CD4-positive, alpha-beta memory T cell (primary cell): ENCODE results near the gene KCNAB2. TPM values are rescaled to one million over a fixed set of nuclear protein-coding genes. Genes with fewer than 3 reads are reported as not detected.
A peak's percentile ranks its signal among the peaks of the same experiment; 100 is the strongest.
"Not testable (repeated sequence)": the region's sequence is repeated elsewhere in the genome, so short reads cannot be mapped to it uniquely, and the experiment has no call there.

Experiments used
- CTCF ChIA-PET: fragments of 350-600 bp; sonication (Branson Sonifier 250); formaldehyde crosslinking; loops from one replicate; lab custom pipeline; 2021; ENCODE audit warnings: inconsistent platforms; ENCODE audit not compliant: partially characterized antibody; lab: Charles Lee
- POLR2A ChIA-PET: fragments of 350-600 bp; sonication (Branson Sonifier 250); formaldehyde crosslinking; loops from one replicate; lab custom pipeline; 2021; ENCODE audit not compliant: partially characterized antibody; lab: Charles Lee
- DNase-seq, 5 donors: peaks; one replicate each; pipeline versions ENCODE4 v3.0.0 to v3.0.0-alpha.2; 2020 to 2022; ENCODE audit warnings: mixed read lengths in 1 of 5
- H3K27ac ChIP-seq: one replicate; pipeline ENCODE4 v1.7.0; 2013; ENCODE audit warnings: low read depth, low read length
- H3K27me3 ChIP-seq: 2 replicates; pipeline ENCODE4 v1.7.0; 2013; ENCODE audit warnings: mild to moderate bottlenecking, low read length, moderate library complexity; ENCODE audit not compliant: insufficient read depth
- H3K36me3 ChIP-seq: 2 replicates; pipeline ENCODE4 v1.7.0; 2013; ENCODE audit warnings: mild to moderate bottlenecking, low read length, moderate library complexity; ENCODE audit not compliant: insufficient read depth
- H3K4me1 ChIP-seq: 2 replicates; pipeline ENCODE4 v1.7.0; 2013; ENCODE audit warnings: mild to moderate bottlenecking, low read length, moderate library complexity; ENCODE audit not compliant: insufficient read depth
- H3K4me3 ChIP-seq, 2 donors: one replicate each; pipeline ENCODE4 v1.7.0; 2013; ENCODE audit warnings: low read length in 2 of 2, mild to moderate bottlenecking in 1 of 2
- H3K9me3 ChIP-seq, 2 donors: one replicate each; pipeline ENCODE4 v1.7.0; 2013; ENCODE audit warnings: low read length in 2 of 2, control low read depth in 1 of 2; ENCODE audit not compliant: control insufficient read depth in 1 of 2
- H3K27ac Mint-ChIP-seq, 7 donors: one replicate each; pipeline ENCODE4 v1.8.0; 2020 to 2021; ENCODE audit warnings: mixed read lengths in 7 of 7, mild to moderate bottlenecking in 6 of 7, inconsistent platforms in 3 of 7, moderate library complexity in 3 of 7
- H3K27me3 Mint-ChIP-seq, 2 donors: one replicate each; pipeline ENCODE4 v1.8.0; 2020 to 2021; ENCODE audit warnings: mixed read lengths in 2 of 2
- H3K36me3 Mint-ChIP-seq, 2 donors: one replicate each; pipeline ENCODE4 v1.8.0; 2020 to 2021; ENCODE audit warnings: mixed read lengths in 2 of 2, inconsistent platforms in 1 of 2, mild to moderate bottlenecking in 1 of 2
- H3K4me1 Mint-ChIP-seq, 4 donors: one replicate each; pipeline ENCODE4 v1.8.0; 2020 to 2021; ENCODE audit warnings: mixed read lengths in 4 of 4, mild to moderate bottlenecking in 1 of 4
- H3K4me3 Mint-ChIP-seq, 8 donors: one replicate each; pipeline ENCODE4 v1.8.0; 2020 to 2021; ENCODE audit warnings: mixed read lengths in 8 of 8, mild to moderate bottlenecking in 7 of 8, moderate library complexity in 6 of 8, inconsistent platforms in 3 of 8
- H3K9me3 Mint-ChIP-seq, 8 donors: one replicate each; pipeline ENCODE4 v1.8.0; 2020 to 2021; ENCODE audit warnings: mixed read lengths in 8 of 8, mild to moderate bottlenecking in 5 of 8, inconsistent platforms in 3 of 8, moderate library complexity in 1 of 8
- intact Hi-C: fragments of 100-400 bp; cut with micrococcal nuclease; formaldehyde crosslinking; loops from one replicate; pipeline ENCODE4 v1.15.1; 2023
- polyA plus RNA-seq, 2 donors: library from polyadenylated mRNA; unstranded; fragments of 300-500 nt; fragmentation: Illumina TruSeq; gene quantifications; one replicate each; pipeline ENCODE4 v1.2.3, GENCODE V29; 2021
- total RNA-seq, 2 experiments: library from RNA; stranded (reverse); gene quantifications; one replicate each; pipeline ENCODE4 v1.2.3, GENCODE V29; 2021

The KCNAB2 gene
- total and polyA plus RNA-seq, 4 experiments from 2014 or later: 20.9 to 197 (median 121) TPM

GRCh38 chr1:6071219-6071618 lies 25.5 kb downstream of the KCNAB2 start:
- H3K4me1 Mint-ChIP-seq: peaks cover 0 to 5% (median 2%) of the 10 kb centered on the region in 4 donors
- ChIA-PET CTCF (no interaction called here), POLR2A (no interaction called here)
- Histone ChIP-seq H3K9me3 (no peaks in the 10 kb centered on the region), H3K27me3 (no peaks in the 10 kb centered on the region), H3K4me3 (no peak overlapping the region), H3K4me1 (no peaks in the 10 kb centered on the region), H3K27ac (no peak overlapping the region), H3K36me3 (peaks cover 53% of the 10 kb centered on the region)
- peaks cover 15 to 42% of the 10 kb centered on the region in 2 donors for H3K36me3 Mint-ChIP-seq
- intact Hi-C loops: no loop called here
- H3K27ac Mint-ChIP-seq: no peak overlapping the region
- no peak for DNase-seq
- no peak overlapping the region for H3K4me3 Mint-ChIP-seq
- H3K9me3 Mint-ChIP-seq: no peaks in the 10 kb centered on the region
- no peaks in the 10 kb centered on the region for H3K27me3 Mint-ChIP-seq

- no peaks in the 10 kb centered on the region for H3K9me3 ChIP-seq
- no peak overlapping the region for H3K4me3 Mint-ChIP-seq
- ChIA-PET POLR2A (interaction anchor here (1.7 kb wide), 1 partner anchor 79 kb away, joined by 6 read pairs; no protein-coding TSS in a partner anchor), CTCF (no interaction called here)
- no peaks in the 10 kb centered on the region for H3K27me3 Mint-ChIP-seq
- no peak overlapping the region for H3K27ac ChIP-seq
- no peak overlapping the region for H3K4me3 ChIP-seq
- DNase-seq: no peak
- no peaks in the 10 kb centered on the region for H3K9me3 Mint-ChIP-seq
- peaks cover 0 to 3% (median under 1%) of the 10 kb centered on the region in 4 donors for H3K4me1 Mint-ChIP-seq
- H3K27me3 ChIP-seq: no peaks in the 10 kb centered on the region
- intact Hi-C loops: no loop called here
- H3K27ac Mint-ChIP-seq: no peak overlapping the region
- peaks cover 49% of the 10 kb centered on the region for H3K36me3 ChIP-seq
- no peaks in the 10 kb centered on the region for H3K4me1 ChIP-seq
- peaks cover 16 to 46% of the 10 kb centered on the region in 2 donors for H3K36me3 Mint-ChIP-seq
These were observed 27.2 kb downstream of the KCNAB2 start for GRCh38 chr1:6072774-6073479.

GRCh38 chr1:6073480-6074053 lies 27.9 kb downstream of the KCNAB2 start:
- no peaks in the 10 kb centered on the region for H3K27me3 Mint-ChIP-seq
- Histone ChIP-seq H3K27ac (no peak overlapping the region), H3K9me3 (no peaks in the 10 kb centered on the region), H3K27me3 (no peaks in the 10 kb centered on the region), H3K4me3 (no peak overlapping the region), H3K4me1 (no peaks in the 10 kb centered on the region), H3K36me3 (peaks cover 49% of the 10 kb centered on the region)
- H3K4me3 Mint-ChIP-seq: no peak overlapping the region
- ChIA-PET CTCF (no interaction called here), POLR2A (interaction anchor here (1.7 kb wide), 1 partner anchor 80 kb away, joined by 6 read pairs; no protein-coding TSS in a partner anchor)
- H3K27ac Mint-ChIP-seq: no peak overlapping the region
- H3K36me3 Mint-ChIP-seq: peaks cover 20 to 52% of the 10 kb centered on the region in 2 donors
- no peaks in the 10 kb centered on the region for H3K9me3 Mint-ChIP-seq
- intact Hi-C loops: no loop called here
- no peak for DNase-seq
- H3K4me1 Mint-ChIP-seq: peaks cover 0 to 3% (median under 1%) of the 10 kb centered on the region in 4 donors

- Histone ChIP-seq H3K4me1 (no peaks in the 10 kb centered on the region), H3K4me3 (no peak overlapping the region), H3K27me3 (no peaks in the 10 kb centered on the region), H3K9me3 (no peaks in the 10 kb centered on the region), H3K36me3 (peaks cover 49% of the 10 kb centered on the region), H3K27ac (no peak overlapping the region)
- Mint-ChIP-seq H3K9me3 (no peaks in the 10 kb centered on the region), H3K27me3 (no peaks in the 10 kb centered on the region), H3K36me3 (peaks cover 21 to 53% of the 10 kb centered on the region in 2 donors), H3K4me1 (peaks cover 0 to 3% (median under 1%) of the 10 kb centered on the region in 4 donors), H3K27ac (no peak overlapping the region), H3K4me3 (no peak overlapping the region)
- POLR2A ChIA-PET: interaction anchor here (1.3 to 1.7 kb wide), 2 partner anchors 48 to 80 kb away, joined by 4 to 6 read pairs; no protein-coding TSS in a partner anchor
- intact Hi-C loops: no loop called here
- CTCF ChIA-PET: no interaction called here
- DNase-seq: no peak
These were observed 28.7 kb downstream of the KCNAB2 start for GRCh38 chr1:6074192-6074901.

GRCh38 chr1:6075748-6076147 lies 30.1 kb downstream of the KCNAB2 start:
- Mint-ChIP-seq H3K4me1 (peaks cover 0 to 6% (median 0%) of the 10 kb centered on the region in 4 donors), H3K9me3 (no peaks in the 10 kb centered on the region), H3K27me3 (no peaks in the 10 kb centered on the region), H3K36me3 (peaks cover 27 to 57% of the 10 kb centered on the region in 2 donors), H3K4me3 (no peak overlapping the region), H3K27ac (peak overlapping the region in 1 of 7 donors; percentile 50)
- intact Hi-C loops: no loop called here
- H3K27me3 ChIP-seq: no peaks in the 10 kb centered on the region
- H3K36me3 ChIP-seq: peaks cover 55% of the 10 kb centered on the region
- no peak overlapping the region for H3K4me3 ChIP-seq
- no peak for DNase-seq
- CTCF ChIA-PET: no interaction called here
- no peaks in the 10 kb centered on the region for H3K4me1 ChIP-seq
- H3K9me3 ChIP-seq: no peaks in the 10 kb centered on the region
- POLR2A ChIA-PET: interaction anchor here (0.6 kb wide), 2 partner anchors 48 to 243 kb away, joined by 3 read pairs; no protein-coding TSS in a partner anchor
- no peak overlapping the region for H3K27ac ChIP-seq

GRCh38 chr1:6077061-6077460 lies 31.4 kb downstream of the KCNAB2 start:
- H3K4me3 ChIP-seq, H3K9me3 Mint-ChIP-seq, H3K27me3 Mint-ChIP-seq, H3K4me3 Mint-ChIP-seq, H3K4me1 ChIP-seq, intact Hi-C loops, H3K27ac ChIP-seq, POLR2A ChIA-PET, H3K27me3 ChIP-seq, CTCF ChIA-PET, H3K4me1 Mint-ChIP-seq, H3K9me3 ChIP-seq, DNase-seq: not testable (repeated sequence)
- Mint-ChIP-seq H3K36me3 (peaks cover 32 to 67% of the 10 kb centered on the region in 2 donors), H3K27ac (peak overlapping the region in 1 of 7 donors; percentile 18)
- peaks cover 63% of the 10 kb centered on the region for H3K36me3 ChIP-seq

- no peaks in the 10 kb centered on the region for H3K27me3 Mint-ChIP-seq
- ChIA-PET CTCF (no interaction called here), POLR2A (no interaction called here)
- Histone ChIP-seq H3K4me1 (no peaks in the 10 kb centered on the region), H3K27me3 (no peaks in the 10 kb centered on the region), H3K27ac (no peak overlapping the region), H3K9me3 (no peaks in the 10 kb centered on the region), H3K4me3 (no peak overlapping the region), H3K36me3 (peaks cover 63% of the 10 kb centered on the region)
- no peak for DNase-seq
- no peaks in the 10 kb centered on the region for H3K9me3 Mint-ChIP-seq
- peak overlapping the region in 1 of 7 donors; percentile 18 for H3K27ac Mint-ChIP-seq
- H3K36me3 Mint-ChIP-seq: peaks cover 35 to 70% of the 10 kb centered on the region in 2 donors
- H3K4me1 Mint-ChIP-seq: peaks cover 0 to 6% (median 0%) of the 10 kb centered on the region in 4 donors
- intact Hi-C loops: no loop called here
- H3K4me3 Mint-ChIP-seq: no peak overlapping the region
These were observed 31.8 kb downstream of the KCNAB2 start for GRCh38 chr1:6077506-6077905.
